Right renal cortex interstitium (tissue), 3 donors: ENCODE results near the gene CNTLN. TPM values are rescaled to one million over a fixed set of nuclear protein-coding genes. Genes with fewer than 3 reads are reported as not detected.

Source experiments
- DNase-seq, 3 donors: peaks; one replicate each; pipeline ENCODE4 v3.0.0-alpha.2; 2013; ENCODE audit warnings: low read depth in 3 of 3, low spot score in 2 of 3
- polyA plus RNA-seq, 3 donors: library from polyadenylated mRNA; unstranded; fragments of 120-200 nt; gene quantifications; one replicate each; pipeline ENCODE4 v1.2.1, GENCODE V29; 2013; ENCODE audit not compliant: insufficient read length in 3 of 3

The CNTLN gene, protein sequence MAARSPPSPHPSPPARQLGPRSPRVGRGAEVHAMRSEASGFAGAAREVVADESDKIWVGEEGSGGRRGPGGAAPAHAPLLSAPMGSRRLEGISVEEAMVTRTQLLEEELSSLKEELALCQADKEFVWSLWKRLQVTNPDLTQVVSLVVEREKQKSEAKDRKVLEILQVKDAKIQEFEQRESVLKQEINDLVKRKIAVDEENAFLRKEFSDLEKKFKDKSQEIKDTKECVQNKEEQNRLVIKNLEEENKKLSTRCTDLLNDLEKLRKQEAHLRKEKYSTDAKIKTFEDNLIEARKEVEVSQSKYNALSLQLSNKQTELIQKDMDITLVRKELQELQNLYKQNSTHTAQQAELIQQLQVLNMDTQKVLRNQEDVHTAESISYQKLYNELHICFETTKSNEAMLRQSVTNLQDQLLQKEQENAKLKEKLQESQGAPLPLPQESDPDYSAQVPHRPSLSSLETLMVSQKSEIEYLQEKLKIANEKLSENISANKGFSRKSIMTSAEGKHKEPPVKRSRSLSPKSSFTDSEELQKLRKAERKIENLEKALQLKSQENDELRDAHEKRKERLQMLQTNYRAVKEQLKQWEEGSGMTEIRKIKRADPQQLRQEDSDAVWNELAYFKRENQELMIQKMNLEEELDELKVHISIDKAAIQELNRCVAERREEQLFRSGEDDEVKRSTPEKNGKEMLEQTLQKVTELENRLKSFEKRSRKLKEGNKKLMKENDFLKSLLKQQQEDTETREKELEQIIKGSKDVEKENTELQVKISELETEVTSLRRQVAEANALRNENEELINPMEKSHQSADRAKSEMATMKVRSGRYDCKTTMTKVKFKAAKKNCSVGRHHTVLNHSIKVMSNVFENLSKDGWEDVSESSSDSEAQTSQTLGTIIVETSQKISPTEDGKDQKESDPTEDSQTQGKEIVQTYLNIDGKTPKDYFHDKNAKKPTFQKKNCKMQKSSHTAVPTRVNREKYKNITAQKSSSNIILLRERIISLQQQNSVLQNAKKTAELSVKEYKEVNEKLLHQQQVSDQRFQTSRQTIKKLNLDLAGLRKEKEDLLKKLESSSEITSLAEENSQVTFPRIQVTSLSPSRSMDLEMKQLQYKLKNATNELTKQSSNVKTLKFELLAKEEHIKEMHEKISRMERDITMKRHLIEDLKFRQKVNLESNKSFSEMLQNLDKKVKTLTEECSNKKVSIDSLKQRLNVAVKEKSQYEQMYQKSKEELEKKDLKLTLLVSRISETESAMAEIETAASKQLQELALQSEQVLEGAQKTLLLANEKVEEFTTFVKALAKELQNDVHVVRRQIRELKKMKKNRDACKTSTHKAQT (N-terminal part only)
- polyA plus RNA-seq: 10 to 100 TPM; 13.4 to 14.9 (median 14.0) TPM

- DNase-seq: peak; percentile 83 to 88 (median 84)
These were observed at the start of gene CNTLN for GRCh38 chr9:17134396-17135294. TSS of gene CNTLN (plus strand) at chr9:17135040. CDS start at chr9:17135066, 26 bp downstream.

- no peak for DNase-seq
These were observed 46.3 kb upstream of the CNTLN start for GRCh38 chr9:17088566-17088965.

GRCh38 chr9:17090041-17090440 is 44.8 kb upstream of the CNTLN start:
- no peak for DNase-seq

DNA sequence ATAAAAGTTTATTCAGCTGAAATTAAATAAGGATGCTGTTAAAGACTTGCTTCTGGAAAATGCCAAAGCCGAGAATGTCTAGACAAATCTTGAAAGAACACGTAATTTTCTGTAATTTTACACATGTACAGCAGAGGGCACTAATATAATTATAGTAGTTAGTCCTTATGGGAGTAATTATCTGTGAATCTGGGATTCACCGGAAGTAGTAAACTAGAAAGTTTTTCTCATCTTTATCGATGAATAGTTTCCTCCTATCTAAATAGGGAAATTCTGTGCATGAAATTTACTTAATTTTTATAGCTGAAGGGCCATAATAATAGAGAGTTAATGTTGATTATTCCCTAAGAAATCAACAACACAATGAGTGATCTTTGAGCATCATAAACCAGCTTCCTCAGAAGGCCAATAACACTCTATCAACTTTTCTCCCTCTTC is 18.4 kb upstream of the CNTLN start:
- DNase-seq: peak in 1 of 3 donors; percentile 13

DNA sequence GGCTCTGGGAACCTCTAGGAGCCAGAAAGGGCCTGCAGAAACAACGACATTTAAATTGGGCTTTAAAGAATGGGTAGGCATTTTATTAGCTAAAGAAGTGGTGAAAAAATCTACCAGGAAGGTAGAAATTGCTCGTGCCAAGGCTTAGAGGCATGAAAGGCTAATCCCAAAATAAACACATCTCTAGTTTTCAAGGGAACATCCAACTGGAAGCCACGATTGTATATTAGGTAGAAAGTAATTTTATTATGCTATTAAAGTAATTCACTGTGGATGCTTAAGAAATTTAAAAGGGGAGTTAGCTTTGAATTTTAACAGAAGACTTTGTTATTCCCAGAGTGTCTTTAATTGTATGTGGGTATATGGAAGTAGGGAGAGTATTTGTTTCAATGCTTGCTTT is 17.5 kb upstream of the CNTLN start:
- DNase-seq: no peak

DNA sequence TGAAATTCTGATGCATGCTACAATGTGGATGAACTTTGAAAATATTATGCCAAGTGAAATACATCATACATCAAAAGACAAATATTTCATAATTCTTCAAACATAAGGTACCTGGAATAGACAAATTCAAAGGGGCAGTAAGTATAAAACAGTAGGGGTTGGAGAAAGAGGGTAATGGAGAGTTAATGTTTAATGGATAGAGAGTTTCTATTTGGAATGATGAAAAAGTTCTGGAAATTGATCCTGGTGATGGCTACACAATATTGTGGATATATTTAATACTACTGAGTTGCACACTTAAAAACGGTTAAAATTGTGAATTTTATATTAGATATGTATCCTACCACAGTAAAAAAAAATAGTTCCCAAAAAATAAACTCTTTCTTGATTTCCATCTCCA is 14.6 kb upstream of the CNTLN start:
- no peak for DNase-seq

DNA sequence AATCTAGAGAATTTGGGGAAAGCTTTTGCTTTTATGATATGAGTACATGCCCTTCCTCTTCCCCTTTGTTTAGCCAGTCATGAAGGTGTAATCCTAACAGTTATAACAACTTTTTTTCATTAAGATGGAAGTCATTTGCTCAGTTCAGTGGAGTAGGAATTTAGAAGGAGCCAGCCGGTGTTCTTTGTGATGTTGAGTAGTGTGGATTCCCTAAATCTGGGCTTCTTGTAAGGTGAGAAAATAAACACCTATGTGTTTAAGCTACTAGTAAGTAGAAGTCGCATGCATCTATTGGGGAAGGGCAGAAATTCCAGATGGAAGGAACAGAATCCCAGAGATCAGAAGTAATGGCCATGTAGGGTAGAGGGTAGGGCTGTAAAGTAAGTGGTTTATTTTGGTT is 13.6 kb upstream of the CNTLN start:
- no peak for DNase-seq

DNA sequence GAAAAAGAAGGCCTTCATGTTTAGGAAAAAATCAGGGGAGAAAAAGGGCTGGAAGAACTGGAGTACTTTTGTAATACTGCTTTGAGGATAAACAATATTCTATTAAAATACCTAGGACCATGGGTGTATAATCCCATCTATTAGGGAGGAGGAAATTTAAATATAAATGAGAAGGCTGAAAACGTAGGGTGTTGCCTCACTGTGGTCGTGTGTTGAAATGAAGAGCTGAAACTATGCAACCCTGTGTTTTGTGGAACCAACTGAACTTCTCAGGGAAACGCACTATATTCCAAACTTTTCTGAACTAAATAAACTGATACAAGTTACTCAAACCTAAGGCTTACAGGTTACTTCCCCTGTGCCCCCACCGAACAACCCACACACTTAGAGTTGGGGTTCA is 4.5 kb upstream of the CNTLN start:
- DNase-seq: no peak

- DNase-seq: no peak
These were observed 4.1 kb upstream of the CNTLN start for GRCh38 chr9:17130725-17131124.

- no peak for DNase-seq
These were observed 3.3 kb upstream of the CNTLN start for GRCh38 chr9:17131494-17131893.

DNA sequence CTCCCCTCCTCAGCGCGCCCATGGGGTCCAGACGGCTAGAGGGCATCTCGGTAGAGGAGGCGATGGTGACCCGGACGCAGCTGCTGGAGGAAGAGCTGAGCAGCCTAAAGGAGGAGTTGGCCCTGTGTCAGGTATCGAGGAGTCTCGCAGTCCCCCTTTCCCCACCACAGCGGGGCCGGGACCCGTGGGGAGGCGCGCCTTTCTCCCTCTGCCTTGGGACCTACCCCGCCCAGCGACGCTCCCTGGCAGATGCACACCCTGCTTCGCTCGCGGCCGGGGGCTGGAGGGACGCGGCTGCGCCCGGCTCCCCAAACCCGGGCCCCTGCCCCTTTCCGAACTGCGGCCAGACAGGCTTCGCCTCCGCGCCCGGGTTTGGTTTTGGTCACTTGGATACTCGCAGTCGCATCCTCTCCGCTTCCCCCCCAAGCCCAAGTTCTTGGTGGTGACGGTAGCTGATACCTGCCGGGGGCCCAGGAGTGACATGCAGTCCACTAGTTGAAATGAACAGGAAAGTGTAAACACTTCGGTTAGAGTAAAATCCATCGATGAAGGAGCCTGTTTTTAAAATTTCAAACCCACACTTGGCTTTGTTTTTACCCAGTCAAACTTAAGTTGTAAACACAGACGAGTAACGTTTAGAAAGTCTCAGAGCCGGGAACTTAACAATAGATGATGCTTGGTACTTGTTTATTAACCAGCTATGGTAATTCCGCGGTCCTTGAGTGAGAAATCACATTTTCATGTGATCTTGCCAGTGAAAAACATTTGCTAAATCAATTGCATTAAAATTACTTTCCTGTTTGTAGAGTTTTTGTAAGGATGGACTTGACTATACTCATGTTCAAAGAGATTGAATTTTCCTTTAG is 688 bp downstream of the CNTLN start:
- peak; percentile 31 to 36 (median 32) for DNase-seq

DNA sequence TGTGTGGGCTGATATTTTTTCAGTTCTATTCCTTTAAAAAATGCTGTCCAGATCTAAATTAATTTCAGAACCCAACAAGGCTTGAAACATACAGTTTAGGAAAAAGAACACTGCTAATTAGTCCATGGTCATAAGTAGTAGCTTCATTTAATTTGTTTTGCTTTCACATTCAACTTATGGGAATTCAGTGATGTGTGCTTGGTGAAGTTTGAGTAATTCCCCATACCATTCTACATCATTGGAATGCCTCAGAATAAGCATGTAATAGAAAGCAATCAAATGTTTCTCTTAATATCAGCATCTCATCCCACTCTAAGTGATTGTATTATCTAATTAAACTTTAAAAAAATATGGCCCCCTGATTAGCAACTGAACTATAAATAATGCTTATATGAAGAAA is 2.7 kb downstream of the CNTLN start:
- no peak for DNase-seq

GRCh38 chr9:17138503-17138902 is 3.7 kb downstream of the CNTLN start:
- DNase-seq: no peak

- no peak for DNase-seq
These were observed 5.6 kb downstream of the CNTLN start for GRCh38 chr9:17140418-17140817.

- DNase-seq: no peak
These were observed 13.5 kb downstream of the CNTLN start for GRCh38 chr9:17148324-17148723.

- no peak for DNase-seq
These were observed 24.6 kb downstream of the CNTLN start for GRCh38 chr9:17159469-17159868.

DNA sequence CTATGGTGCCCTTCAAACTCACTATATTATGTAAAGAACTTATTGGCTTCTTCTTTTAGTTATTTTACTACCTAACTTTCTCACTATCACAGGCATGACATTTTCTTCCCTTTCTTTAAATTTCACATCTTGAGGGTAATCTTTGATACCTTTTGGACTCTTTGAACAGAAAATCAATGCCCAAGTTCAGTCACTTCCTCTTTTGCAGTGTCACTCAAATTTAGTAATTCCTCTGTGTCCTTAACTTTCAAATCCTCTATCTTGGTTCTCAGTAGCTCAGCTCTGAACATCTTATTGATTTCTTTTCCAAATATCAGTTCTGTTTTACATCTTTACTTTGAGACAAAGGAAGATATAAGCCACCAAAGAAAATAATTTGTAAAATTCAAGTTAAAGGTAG is 25.5 kb downstream of the CNTLN start:
- DNase-seq: no peak

- DNase-seq: no peak
These were observed 30.9 kb downstream of the CNTLN start for GRCh38 chr9:17165764-17166163.

DNA sequence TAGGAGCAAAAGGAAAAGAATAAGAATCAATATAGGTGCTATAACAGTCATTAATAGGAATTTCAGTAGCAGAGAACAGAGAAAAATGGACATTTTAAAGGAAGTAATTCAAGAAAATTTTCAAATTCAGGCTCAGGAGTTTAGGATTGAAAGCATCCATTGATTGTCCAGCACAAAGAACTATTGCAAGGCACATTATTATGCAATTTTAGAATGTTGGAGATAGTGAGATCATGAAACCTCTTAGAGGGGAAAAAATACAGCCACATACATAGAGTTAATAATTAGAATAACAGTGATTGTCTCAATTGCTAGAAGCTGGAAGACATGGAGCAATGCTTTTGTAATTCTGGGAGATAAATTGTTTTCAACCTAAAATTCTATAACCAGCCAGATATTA is 31.5 kb downstream of the CNTLN start:
- no peak for DNase-seq
